HFFc6 (cell line): ENCODE data around the gene PDLIM1. TPM values are rescaled to one million over a fixed set of nuclear protein-coding genes. Genes with fewer than 3 reads are reported as not detected.

Experiments used
- DNase-seq: peaks from one replicate; pipeline ENCODE4 v3.0.0-alpha.2; 2018
- H3K27ac Mint-ChIP-seq: 2 replicates; pipeline ENCODE4 v1.8.0; 2020; ENCODE audit warnings: mild to moderate bottlenecking, mixed read lengths
- H3K27me3 Mint-ChIP-seq: 2 replicates; pipeline ENCODE4 v1.8.0; 2021; ENCODE audit warnings: mild to moderate bottlenecking, moderate library complexity, mixed read lengths; ENCODE audit not compliant: insufficient read depth
- H3K36me3 Mint-ChIP-seq: 2 replicates; pipeline ENCODE4 v1.8.0; 2021; ENCODE audit warnings: low read depth, mixed read lengths
- H3K4me1 Mint-ChIP-seq: 2 replicates; pipeline ENCODE4 v1.8.0; 2020; ENCODE audit warnings: low read depth, mixed read lengths
- H3K4me3 Mint-ChIP-seq: 2 replicates; pipeline ENCODE4 v1.8.0; 2020; ENCODE audit warnings: mild to moderate bottlenecking, moderate library complexity, mixed read lengths
- H3K9me3 Mint-ChIP-seq: 2 replicates; pipeline ENCODE4 v1.8.0; 2020; ENCODE audit warnings: mild to moderate bottlenecking, mixed read lengths
- total RNA-seq, 6 experiments: library from RNA; stranded (reverse); fragmentation: NEBNext Ultra II Directional; extraction: Animal tissue kit (Norgen Biotek cat#: 25700); gene quantifications; 2 replicates in 1 of 6; 3 replicates in 5 of 6; pipeline ENCODE4 v1.2.3, GENCODE V29; 2021
- TF ChIP-seq, protein P1 (sequence below): fragments of 200-600 bp; sonication (generic); IDR thresholded peaks from 2 replicates; pipeline ENCODE4 v1.5.0; 2021; ENCODE audit warnings: antibody characterized with exemption, mild to moderate bottlenecking

PDLIM1 gene
- total RNA-seq, 6 experiments from 2014 or later = 131 to 163 (median 154) TPM

DNA sequence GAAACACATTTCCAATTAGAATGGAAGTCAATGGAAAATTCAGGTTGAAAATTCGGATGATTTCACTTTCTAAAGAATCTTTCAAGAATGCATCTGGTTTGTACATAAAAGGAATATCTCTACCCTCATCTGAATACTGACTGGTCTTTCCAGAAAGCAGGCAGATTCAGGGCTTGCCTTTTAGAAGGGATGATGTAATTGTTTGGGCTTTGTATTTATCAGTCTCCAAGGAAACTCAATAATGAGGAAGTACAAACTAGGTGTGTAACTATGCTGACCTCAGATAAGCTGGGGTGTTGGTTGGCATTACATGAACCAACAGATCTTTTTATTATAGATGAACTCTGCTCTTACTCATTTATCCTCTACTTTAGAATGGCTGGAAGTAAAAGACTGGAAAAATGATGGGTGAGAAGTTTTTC, 24.1 kb downstream of the PDLIM1 start:
- Mint-ChIP-seq H3K4me3 (peak overlapping the region; percentile 29; the same call in 1 of the 2 replicates), H3K27ac (peak overlapping the region; percentile 97), H3K27me3 (peaks cover 4% of the 10 kb centered on the region), H3K36me3 (peaks cover 54% of the 10 kb centered on the region), H3K4me1 (peaks cover 66% of the 10 kb centered on the region), H3K9me3 (no peaks in the 10 kb centered on the region)
- TF ChIP-seq, protein P1, sequence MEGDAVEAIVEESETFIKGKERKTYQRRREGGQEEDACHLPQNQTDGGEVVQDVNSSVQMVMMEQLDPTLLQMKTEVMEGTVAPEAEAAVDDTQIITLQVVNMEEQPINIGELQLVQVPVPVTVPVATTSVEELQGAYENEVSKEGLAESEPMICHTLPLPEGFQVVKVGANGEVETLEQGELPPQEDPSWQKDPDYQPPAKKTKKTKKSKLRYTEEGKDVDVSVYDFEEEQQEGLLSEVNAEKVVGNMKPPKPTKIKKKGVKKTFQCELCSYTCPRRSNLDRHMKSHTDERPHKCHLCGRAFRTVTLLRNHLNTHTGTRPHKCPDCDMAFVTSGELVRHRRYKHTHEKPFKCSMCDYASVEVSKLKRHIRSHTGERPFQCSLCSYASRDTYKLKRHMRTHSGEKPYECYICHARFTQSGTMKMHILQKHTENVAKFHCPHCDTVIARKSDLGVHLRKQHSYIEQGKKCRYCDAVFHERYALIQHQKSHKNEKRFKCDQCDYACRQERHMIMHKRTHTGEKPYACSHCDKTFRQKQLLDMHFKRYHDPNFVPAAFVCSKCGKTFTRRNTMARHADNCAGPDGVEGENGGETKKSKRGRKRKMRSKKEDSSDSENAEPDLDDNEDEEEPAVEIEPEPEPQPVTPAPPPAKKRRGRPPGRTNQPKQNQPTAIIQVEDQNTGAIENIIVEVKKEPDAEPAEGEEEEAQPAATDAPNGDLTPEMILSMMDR = no peak
- peak; percentile 94 for DNase-seq

- Mint-ChIP-seq H3K36me3 (peaks cover 59% of the 10 kb centered on the region), H3K27ac (peak overlapping the region; percentile 38), H3K4me3 (no peak overlapping the region), H3K9me3 (no peaks in the 10 kb centered on the region), H3K4me1 (peaks cover 77% of the 10 kb centered on the region), H3K27me3 (peaks cover 4% of the 10 kb centered on the region)
- TF ChIP-seq, protein P1 = no peak
- DNase-seq = no peak
Measured at GRCh38 chr10:95265572-95265971, 25.2 kb downstream of the PDLIM1 start.

- TF ChIP-seq, protein P1 = no peak
- DNase-seq = no peak
- peak overlapping the region; percentile 99 for H3K27ac Mint-ChIP-seq
- H3K36me3 Mint-ChIP-seq = peaks cover 58% of the 10 kb centered on the region
- peaks cover 4% of the 10 kb centered on the region for H3K27me3 Mint-ChIP-seq
- peaks cover 83% of the 10 kb centered on the region for H3K4me1 Mint-ChIP-seq
- H3K9me3 Mint-ChIP-seq = no peaks in the 10 kb centered on the region
- no peak overlapping the region for H3K4me3 Mint-ChIP-seq
Measured at GRCh38 chr10:95264227-95265051, 26.4 kb downstream of the PDLIM1 start.

DNA sequence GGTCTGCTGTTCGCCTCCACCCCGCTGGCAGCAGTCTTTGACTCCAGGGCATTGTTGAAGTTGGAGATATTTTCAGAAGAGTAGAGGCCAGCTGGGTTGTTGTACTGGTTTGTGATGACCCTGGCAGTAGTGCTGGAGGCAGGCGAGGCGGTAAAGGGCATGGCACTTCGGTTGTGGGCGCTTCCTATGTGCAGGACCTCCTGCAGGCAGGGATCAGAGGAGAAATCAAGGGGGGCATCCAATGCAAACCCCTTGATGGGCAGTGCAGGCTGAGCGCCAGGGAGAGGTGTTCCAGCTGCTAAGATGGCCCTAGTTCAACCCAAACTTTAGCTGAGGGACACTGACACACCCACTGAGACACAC, 27.0 kb downstream of the PDLIM1 start:
- Mint-ChIP-seq H3K4me1 (peaks cover 81% of the 10 kb centered on the region), H3K27ac (peak overlapping the region; percentile 99), H3K4me3 (no peak overlapping the region), H3K9me3 (no peaks in the 10 kb centered on the region), H3K36me3 (peaks cover 59% of the 10 kb centered on the region), H3K27me3 (peaks cover 4% of the 10 kb centered on the region)
- TF ChIP-seq, protein P1 = no peak
- no peak for DNase-seq

- Mint-ChIP-seq H3K4me3 (no peak overlapping the region), H3K27me3 (no peaks in the 10 kb centered on the region), H3K27ac (peak overlapping the region; percentile 99), H3K36me3 (peaks cover 58% of the 10 kb centered on the region), H3K9me3 (no peaks in the 10 kb centered on the region), H3K4me1 (peaks cover 72% of the 10 kb centered on the region)
- TF ChIP-seq, protein P1 = no peak
- no peak for DNase-seq
Measured at GRCh38 chr10:95262763-95263518, 27.9 kb downstream of the PDLIM1 start.
